Panc1 (cell line): ENCODE measurements around the gene UNC13C.

Experiments
- POLR2AphosphoS5 ChIP-seq: IDR thresholded peaks from 2 replicates; pipeline ENCODE4 v1.6.1; 2012; ENCODE audit warnings: mild to moderate bottlenecking, low read depth, low read length, moderate library complexity
- TF ChIP-seq, protein P1 (sequence below): fragments of 450-650 bp; IDR thresholded peaks from 2 replicates; pipeline ENCODE4 v1.5.1; 2017; ENCODE audit warnings: mild to moderate bottlenecking
- TF ChIP-seq, protein P2 (sequence below), 2 experiments: IDR thresholded peaks; 2 replicates each; pipeline ENCODE4 v1.6.1; 2011 to 2012; ENCODE audit warnings: low read depth in 2 of 2, control low read depth in 1 of 2, low read length in 1 of 2, mild to moderate bottlenecking in 1 of 2, moderate library complexity in 1 of 2; ENCODE audit not compliant: insufficient read depth in 1 of 2

DNA sequence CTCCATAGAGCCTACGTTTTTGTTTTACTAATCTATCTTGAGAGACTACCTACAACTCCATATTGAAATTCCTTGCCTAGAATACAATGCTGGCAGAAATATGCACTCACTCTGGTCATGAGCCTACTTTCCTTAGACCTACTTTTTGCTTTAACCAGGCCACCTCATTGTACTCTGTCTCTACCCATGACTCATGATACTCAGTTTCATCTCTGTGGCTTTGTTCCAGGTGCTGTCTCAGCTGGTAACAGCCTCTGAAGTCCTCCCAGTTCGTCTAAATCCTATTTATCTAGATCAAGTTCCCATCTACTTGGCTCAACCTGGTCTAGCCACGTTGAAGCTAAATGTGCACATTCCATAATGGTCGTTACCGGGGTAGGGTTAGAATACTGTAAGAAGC is 682.1 kb downstream of the UNC13C start:
- TF ChIP-seq, protein P1, sequence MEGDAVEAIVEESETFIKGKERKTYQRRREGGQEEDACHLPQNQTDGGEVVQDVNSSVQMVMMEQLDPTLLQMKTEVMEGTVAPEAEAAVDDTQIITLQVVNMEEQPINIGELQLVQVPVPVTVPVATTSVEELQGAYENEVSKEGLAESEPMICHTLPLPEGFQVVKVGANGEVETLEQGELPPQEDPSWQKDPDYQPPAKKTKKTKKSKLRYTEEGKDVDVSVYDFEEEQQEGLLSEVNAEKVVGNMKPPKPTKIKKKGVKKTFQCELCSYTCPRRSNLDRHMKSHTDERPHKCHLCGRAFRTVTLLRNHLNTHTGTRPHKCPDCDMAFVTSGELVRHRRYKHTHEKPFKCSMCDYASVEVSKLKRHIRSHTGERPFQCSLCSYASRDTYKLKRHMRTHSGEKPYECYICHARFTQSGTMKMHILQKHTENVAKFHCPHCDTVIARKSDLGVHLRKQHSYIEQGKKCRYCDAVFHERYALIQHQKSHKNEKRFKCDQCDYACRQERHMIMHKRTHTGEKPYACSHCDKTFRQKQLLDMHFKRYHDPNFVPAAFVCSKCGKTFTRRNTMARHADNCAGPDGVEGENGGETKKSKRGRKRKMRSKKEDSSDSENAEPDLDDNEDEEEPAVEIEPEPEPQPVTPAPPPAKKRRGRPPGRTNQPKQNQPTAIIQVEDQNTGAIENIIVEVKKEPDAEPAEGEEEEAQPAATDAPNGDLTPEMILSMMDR, result no peak
- TF ChIP-seq, protein P2, sequence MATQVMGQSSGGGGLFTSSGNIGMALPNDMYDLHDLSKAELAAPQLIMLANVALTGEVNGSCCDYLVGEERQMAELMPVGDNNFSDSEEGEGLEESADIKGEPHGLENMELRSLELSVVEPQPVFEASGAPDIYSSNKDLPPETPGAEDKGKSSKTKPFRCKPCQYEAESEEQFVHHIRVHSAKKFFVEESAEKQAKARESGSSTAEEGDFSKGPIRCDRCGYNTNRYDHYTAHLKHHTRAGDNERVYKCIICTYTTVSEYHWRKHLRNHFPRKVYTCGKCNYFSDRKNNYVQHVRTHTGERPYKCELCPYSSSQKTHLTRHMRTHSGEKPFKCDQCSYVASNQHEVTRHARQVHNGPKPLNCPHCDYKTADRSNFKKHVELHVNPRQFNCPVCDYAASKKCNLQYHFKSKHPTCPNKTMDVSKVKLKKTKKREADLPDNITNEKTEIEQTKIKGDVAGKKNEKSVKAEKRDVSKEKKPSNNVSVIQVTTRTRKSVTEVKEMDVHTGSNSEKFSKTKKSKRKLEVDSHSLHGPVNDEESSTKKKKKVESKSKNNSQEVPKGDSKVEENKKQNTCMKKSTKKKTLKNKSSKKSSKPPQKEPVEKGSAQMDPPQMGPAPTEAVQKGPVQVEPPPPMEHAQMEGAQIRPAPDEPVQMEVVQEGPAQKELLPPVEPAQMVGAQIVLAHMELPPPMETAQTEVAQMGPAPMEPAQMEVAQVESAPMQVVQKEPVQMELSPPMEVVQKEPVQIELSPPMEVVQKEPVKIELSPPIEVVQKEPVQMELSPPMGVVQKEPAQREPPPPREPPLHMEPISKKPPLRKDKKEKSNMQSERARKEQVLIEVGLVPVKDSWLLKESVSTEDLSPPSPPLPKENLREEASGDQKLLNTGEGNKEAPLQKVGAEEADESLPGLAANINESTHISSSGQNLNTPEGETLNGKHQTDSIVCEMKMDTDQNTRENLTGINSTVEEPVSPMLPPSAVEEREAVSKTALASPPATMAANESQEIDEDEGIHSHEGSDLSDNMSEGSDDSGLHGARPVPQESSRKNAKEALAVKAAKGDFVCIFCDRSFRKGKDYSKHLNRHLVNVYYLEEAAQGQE (IDR thresholded peaks at IDR 0.05; ENCODE audit: insufficient read depth in 1 of 2, low read depth in 2 of 2, low read length in 1 of 2), result no peak
- no peak for TF ChIP-seq POLR2AphosphoS5
